GM18526 (cell line): Measurements from ENCODE around the gene KIAA0040.

Experiments used
- POLR2A ChIP-seq: IDR thresholded peaks from 3 replicates; pipeline ENCODE4 v1.6.1; 2011; ENCODE audit not compliant: insufficient read length; ENCODE audit errors: extremely low read depth

Gene KIAA0040

GRCh38 chr1:175138579-175138978 is 54.0 kb downstream of the KIAA0040 start:
- TF ChIP-seq POLR2A, result no peak

- no peak for TF ChIP-seq POLR2A
Measured at GRCh38 chr1:175137369-175137768, 55.2 kb downstream of the KIAA0040 start.

- TF ChIP-seq POLR2A, result no peak
Measured at GRCh38 chr1:175136246-175136645, 56.3 kb downstream of the KIAA0040 start.

- no peak for TF ChIP-seq POLR2A
Measured at GRCh38 chr1:175134500-175134899, 58.1 kb downstream of the KIAA0040 start.

GRCh38 chr1:175133673-175134435 is 58.7 kb downstream of the KIAA0040 start:
- no peak for TF ChIP-seq POLR2A

- TF ChIP-seq POLR2A, result no peak
Measured at GRCh38 chr1:175132436-175132835, 60.1 kb downstream of the KIAA0040 start.

GRCh38 chr1:175131095-175131494 is 61.5 kb downstream of the KIAA0040 start:
- TF ChIP-seq POLR2A, result no peak

GRCh38 chr1:175130649-175131045 is 61.9 kb downstream of the KIAA0040 start:
- no peak for TF ChIP-seq POLR2A

- no peak for TF ChIP-seq POLR2A
Measured at GRCh38 chr1:175129997-175130648, 62.5 kb downstream of the KIAA0040 start.

GRCh38 chr1:175129644-175129996 is 63.0 kb downstream of the KIAA0040 start:
- TF ChIP-seq POLR2A, result no peak

- TF ChIP-seq POLR2A, result no peak
Measured at GRCh38 chr1:175129182-175129581, 63.4 kb downstream of the KIAA0040 start.

GRCh38 chr1:175128523-175128922 is 64.1 kb downstream of the KIAA0040 start:
- TF ChIP-seq POLR2A, result no peak

GRCh38 chr1:175127565-175127964 is 65.0 kb downstream of the KIAA0040 start:
- TF ChIP-seq POLR2A, result no peak

- no peak for TF ChIP-seq POLR2A
Measured at GRCh38 chr1:175126347-175126746, 66.2 kb downstream of the KIAA0040 start.

GRCh38 chr1:175124861-175125260 is 67.7 kb downstream of the KIAA0040 start:
- no peak for TF ChIP-seq POLR2A

- TF ChIP-seq POLR2A, result no peak
Measured at GRCh38 chr1:175120511-175120910, 72.1 kb downstream of the KIAA0040 start.
